ENCODE data around the gene PAIP1.
"Not testable (repeated sequence)": the region's sequence is repeated elsewhere in the genome, so short reads cannot be mapped to it uniquely, and the experiment has no call there.

Gene PAIP1, protein sequence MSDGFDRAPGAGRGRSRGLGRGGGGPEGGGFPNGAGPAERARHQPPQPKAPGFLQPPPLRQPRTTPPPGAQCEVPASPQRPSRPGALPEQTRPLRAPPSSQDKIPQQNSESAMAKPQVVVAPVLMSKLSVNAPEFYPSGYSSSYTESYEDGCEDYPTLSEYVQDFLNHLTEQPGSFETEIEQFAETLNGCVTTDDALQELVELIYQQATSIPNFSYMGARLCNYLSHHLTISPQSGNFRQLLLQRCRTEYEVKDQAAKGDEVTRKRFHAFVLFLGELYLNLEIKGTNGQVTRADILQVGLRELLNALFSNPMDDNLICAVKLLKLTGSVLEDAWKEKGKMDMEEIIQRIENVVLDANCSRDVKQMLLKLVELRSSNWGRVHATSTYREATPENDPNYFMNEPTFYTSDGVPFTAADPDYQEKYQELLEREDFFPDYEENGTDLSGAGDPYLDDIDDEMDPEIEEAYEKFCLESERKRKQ

DNA sequence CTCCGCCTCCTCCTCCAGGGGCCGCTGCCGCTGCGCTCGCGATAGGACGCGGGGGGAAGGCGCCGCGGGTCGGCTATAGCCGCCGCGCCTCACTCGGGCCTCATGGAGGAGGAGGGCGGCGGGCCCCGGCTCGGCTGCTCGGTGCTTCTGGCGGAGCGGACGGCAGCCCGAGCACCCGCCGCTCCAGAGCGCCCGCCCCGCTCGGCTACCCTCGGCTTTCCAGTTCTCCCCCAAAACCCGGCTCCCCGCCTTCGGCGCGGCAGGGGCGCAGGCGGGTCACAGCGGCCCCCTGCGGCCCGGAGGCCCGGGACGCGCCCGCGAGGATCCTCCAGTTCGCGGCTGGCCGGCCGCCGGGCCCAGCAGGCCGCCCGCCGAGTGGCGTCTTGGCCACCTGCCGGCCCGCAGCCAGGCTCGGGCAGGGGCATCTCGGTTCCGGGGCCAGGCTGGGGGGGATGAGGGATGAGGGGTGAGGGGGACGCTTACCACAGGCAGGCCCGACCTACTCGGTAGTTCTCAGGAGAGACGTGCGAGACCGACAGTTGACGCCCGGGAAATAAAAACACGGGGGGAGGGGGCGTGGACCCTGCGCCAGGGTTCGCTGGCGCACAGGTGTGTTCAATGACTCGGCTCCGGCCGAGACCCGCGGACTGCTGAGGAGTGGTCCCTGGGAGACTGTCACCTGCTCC is at the start of gene PAIP1:
TSS of gene PAIP1 (minus strand) at position 221 of the 686 bp plus-strand sequence. CDS start 231 bp downstream, outside the sequence.
- peak; percentile 84 for DNase-seq

DNA sequence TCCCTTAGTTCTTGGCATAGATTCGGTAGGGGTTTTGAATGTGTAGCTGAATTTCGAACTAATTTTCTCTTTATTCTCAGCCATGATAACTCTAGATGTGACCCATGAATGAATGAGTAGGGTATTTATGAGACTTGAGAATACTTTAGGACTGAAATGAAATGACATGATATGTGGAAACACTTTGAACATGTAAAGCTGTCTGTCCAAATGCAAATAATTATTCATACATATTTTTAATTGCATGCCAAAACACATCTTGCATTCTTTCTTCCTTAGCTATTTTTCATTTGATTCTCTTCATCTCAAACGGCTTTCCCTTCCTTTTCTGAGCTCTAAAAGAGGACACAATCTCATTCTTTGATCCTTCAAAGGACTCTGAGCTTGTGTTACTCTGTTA is 49.5 kb upstream of the PAIP1 start:
- DNase-seq = no peak

DNA sequence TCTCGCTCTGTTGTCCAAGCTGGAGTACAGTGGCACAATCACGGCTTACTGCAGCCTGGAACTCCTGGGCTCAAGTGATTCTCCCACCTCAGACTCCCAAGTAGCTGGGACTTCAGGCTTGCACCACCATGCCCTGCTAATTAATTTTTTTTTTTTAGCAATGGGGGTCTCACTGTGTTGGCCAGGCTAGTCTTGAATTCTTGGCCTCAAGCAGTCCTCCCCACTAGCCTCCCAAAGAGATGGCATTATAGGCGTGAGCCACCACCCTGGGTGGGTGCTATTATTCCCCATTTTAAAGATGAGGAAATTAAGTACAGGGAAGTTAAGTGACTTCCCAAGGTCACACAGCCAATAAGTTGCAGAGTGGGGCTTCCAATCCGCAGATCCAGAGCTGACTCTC is 47.8 kb upstream of the PAIP1 start:
- DNase-seq = no peak

DNA sequence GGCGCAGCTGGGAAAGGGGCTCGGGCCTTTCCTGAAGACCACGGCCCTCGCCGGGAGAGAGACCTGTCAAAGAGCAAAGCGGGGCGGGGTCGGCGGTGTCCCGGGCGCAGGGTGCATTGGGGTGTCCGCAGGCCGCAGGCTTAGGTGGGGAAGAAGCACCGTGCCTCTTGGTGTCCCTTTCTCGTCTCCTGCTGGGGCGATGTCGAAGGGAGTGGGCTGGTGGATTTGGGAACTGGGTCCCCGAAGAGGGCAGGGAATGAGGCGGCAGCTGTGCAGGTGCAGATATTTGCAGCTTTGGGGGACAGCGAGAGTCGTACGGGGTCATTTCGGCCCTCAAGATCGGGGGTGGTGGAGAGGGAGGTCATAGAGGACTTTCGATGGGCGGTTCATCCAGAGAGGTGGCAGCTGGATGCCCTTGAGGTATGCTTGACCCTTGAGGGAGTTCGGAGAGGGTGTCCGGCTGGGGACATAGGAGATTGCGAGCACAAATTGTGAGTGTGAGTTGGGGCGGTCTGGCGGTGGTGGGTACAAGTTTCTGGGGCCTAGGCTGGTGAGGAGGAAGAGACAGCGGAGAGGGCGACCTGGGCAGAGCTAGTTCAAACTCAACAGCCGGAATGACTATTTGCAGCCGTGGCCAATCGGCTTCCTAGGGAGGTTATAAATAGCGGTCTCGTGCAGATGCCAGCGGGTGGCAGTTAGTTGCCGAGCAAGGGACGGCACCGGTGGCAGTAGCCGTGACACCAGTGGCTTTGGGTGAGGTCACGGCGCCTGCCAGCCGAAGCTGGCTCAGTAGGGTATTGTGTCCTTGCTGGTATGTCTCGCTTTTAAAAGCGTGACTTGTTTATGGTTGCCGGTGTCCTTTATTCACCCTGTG is 46.7 kb upstream of the PAIP1 start:
- peak; percentile 92 for DNase-seq

DNA sequence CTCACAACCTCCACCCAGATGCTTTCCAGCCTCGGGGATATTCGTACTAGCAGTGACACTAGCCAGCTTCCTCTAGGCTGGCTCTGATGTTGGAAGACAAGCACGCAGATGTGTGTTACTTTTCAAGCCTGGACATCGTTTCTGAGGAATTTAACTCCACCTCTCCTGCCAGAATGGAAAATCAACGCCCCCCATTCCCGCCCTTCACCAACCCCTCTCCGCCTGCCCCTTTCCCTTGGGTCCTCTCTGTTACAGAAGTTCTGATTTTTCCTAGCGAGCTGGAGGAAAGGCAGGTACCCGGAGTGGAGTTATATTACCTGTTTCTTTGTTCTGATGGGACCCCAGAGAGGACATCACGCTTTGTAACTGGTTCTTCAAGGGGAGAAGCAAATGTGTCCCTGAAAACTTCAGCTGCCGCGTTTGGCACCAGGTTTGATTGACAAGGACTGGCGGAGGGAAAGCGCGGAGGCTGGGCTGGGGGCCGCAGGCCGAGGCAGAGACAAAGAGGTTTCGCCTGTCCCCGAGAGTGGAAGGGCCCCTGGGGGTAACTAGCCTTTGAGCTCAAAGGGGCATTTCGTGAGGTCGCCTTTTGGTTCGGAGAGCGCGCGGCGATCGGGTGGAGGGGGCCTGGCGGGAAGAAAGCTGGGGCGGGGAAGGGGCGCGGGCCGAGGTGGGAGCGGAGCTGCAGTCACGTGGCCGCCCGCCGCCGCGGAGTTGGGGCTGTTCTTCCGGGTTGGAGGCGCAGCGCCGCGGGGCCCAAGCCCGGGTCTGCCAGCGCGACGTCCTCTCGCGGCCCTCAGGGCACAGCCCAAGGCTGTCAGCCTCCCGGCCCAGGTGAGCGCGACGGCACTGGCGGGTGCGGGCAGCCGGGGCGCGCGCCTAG is 45.8 kb upstream of the PAIP1 start, which contains the start of gene NNT:
TSS of gene NNT (plus strand) at position 720 of the 883 bp plus-strand sequence. CDS start 6,016 bp downstream, outside the sequence.
- DNase-seq = peak; percentile 93

DNA sequence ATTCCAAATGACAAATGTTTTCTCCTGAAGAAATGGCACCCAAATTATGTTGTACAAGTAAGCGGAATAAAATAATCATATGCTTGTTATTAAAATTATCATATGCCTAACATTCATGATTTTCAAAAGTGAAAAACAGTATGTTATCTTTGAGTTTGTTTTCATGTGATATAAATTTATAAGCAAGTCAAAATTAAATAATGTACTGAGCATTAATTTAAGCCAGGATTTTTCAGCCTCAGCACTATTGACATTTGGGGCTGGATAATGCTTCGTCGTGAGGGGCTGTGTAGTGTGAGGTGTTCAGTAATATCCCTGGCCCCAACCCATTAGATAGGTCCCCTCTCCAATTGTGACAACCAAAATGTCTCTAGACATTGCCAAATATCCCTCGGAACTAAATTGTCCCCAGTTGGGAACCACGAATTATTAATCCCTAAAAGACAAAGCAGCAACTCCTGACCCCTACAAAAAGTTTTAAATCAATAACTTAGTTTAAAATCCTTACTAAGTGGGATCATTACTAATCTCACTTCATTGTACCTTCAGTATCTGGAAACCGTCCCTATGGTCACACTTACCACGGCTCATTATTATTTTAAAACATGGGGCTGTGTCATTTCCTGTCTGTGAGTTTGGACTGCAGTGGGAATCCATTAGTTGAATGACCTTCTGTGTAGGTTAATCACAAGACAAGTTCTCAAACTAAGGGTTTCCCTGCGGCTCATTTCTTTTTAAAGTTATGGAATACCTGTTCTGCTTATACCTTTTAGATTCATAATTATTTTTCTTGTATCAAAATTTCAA is 44.8 kb upstream of the PAIP1 start:
- DNase-seq = peak; percentile 75

DNA sequence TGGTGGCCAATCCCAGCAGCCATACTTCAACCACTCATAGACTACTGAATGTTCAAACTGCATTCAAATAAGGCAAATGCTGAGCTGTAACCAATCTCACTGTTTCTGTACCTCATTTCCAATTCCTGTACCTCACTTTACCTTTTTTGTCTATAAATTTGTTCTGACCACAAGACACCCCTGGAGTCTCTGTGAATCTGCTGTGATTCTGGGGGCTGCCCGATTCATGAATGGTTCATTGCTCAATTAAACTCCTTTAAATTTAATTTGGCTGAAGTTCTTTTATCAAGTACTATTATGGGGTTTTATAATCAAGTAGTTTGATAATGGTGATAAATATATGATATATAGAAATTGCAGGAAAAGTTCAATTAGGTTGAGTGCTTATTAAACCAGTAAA is 42.0 kb upstream of the PAIP1 start:
- not testable (repeated sequence) for DNase-seq

DNA sequence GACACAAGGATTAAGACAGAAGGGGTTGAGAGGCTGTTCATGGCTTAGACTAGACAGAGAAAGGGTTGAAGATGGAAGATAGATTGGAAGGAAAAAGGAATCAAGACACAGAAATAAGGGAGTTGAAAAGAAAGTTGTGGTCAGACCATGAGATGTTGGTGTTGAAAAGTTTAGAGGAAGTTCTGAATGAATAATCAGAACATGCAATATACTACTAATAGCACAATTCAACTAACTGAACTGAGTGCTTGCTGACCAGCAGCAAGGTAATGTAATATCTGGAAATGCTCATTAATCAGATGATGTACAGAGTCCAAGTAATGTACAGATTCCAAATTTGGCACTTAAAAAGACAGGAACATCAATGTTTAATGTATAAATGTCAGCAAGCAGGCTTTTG is 35.5 kb upstream of the PAIP1 start:
- no peak for DNase-seq

DNA sequence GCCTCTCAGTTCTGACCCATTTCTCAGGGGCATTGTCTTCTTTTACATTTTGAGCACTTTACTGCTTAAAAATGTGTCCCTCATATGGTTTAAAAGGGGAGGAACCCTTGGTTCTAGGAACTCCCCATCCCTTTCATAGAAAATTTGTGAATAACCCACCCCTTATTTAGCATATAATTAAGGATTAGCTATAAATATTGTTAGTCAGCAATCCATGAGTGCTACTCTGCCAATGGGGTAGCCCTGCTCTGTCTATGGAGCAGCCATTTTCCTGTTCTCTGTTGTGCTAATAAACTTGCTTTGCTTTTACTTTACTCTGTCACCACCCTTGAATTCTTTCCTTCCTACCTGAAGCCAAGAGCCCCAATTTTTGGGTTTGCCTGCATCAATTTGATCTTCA is 33.8 kb upstream of the PAIP1 start:
- DNase-seq = no peak

DNA sequence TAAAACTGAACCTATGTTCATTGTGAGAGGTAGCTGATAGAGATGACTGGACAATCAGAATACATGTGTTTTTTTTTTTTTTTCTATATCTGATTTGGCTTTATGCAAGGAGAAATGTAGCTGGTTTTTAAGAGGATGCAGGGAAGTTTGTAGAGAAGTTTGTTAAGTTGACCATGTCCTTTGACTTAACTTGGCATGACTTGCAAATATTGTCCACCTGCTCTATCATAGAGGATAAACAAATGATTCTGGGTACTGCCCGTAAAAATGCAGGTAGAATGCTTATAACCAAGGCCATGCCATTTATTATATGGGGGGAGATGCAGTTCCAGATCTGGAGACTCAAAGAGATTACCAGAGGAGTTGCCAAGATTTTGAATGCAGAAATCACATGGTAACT is 32.4 kb upstream of the PAIP1 start:
- no peak for DNase-seq

DNA sequence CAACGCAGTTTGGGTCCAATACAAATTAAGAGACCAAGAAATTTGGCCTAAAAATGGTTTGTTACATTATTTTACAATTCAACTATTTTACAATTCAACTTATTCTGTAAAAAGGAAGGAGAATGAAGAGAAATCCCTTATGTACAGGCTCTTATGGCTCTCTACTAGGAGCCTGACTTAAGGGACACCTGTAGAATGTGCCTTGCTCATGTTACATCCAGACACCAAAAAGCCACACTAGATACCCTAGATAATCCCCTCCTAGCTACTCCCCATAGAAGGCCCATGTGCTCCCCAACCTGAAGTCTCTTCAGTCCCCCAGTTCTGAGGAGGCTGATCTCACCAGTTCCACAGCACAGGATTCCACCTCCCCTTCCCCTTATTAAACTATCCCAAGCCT is 32.0 kb upstream of the PAIP1 start:
- DNase-seq = no peak

DNA sequence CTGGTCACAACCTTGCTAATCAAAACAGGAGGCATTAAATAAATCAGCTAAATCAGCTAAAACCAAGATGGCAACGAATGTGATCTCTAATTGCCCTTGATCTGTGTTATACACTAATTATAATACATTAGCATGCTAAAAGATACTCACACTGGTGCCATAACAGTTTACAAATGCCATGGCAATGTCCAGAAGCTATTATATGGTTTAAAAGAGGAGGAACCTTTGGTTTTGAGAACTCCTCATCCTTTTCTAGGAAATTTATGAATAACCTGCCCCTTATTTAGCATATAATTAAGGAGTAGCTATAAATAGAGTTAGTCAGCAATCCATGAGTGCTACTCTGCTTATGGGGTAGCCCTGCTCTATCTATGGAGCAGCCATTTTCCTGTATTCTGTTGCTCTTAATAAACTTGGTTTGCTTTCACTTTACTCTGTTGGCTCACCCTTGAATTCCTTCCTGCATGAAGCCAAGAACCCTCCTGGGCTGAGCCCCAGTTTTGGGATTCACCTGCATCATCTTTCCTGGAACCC is 27.4 kb upstream of the PAIP1 start:
- no peak for DNase-seq

DNA sequence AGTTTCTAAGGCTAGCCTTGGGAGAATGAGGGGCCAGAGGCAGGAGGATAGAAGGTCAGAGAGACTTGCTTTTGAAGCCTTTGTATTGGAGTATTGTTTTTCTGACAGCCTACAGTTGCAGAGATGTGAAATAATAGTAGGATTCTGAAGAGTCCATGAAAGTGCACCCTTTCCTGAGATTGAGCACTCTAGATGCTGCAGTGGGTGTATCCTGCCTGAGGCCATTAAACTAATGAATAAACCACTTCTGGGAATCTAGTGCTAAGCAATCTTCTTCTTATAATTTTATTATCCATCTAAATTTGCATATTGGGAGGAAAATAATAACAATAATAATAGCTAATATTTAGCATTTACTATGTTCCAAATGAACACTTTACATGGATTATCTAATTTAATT is 26.8 kb upstream of the PAIP1 start:
- DNase-seq = no peak

DNA sequence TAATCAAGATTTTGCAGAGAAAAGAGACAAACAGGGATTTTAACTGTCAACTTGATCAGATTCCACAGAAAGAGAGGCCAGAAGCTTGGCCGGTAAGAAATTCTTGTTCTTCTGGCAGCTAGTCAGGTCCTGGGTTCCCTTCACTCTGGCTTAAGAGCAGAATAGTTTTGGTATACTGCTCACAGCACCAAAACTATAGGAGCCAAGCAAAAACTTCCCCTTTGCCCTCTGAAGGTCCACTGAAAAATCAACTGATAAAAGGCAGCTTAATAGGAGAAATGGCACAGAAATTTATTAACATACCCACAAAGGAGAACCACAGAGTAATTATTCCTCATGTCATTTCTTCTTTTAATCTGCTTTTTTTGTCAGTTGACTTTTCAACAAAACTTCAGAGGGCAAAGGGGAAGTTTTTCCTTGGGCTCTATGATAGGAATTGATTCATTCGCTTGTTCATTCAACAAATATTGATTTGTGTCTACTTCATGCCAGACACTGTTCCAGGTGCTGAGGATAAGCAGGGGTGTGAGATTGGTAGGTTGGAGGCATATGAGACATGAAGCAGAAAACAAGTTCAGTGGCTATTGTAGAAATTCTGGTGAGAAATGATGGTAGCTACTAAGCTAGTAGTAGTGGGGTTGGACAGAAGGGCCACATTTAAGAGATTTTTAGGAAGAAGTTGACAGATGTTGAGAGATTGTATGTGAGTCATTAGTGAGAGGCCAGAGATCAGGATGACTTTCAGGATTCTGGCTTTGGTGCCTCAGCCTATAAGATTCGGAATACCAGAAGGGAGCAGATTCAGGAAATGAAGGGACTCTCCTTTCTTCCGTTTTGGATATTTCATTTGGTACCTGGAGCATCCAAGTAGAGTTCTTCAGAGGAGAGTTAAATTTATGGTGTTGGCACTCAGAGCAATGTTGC is 25.5 kb upstream of the PAIP1 start:
- no peak for DNase-seq

DNA sequence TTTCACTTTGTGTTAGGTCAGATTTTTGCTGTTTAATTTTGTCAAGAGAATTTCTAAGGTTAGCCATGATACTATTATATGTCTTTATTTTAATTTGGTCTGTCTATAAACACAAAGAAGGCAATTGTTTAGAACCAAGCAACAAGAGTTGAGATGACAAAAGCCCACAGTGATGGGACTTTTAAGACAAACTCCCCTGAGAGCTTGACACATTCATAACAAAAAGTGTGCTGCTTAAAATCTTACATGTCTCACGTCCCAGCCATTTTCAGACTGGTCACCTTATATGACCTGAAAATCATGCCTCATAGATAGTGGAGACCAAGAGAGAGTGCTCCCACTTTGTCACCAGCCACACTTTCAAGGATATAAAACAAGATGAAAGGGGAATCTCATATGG is 24.5 kb upstream of the PAIP1 start:
- no peak for DNase-seq

DNA sequence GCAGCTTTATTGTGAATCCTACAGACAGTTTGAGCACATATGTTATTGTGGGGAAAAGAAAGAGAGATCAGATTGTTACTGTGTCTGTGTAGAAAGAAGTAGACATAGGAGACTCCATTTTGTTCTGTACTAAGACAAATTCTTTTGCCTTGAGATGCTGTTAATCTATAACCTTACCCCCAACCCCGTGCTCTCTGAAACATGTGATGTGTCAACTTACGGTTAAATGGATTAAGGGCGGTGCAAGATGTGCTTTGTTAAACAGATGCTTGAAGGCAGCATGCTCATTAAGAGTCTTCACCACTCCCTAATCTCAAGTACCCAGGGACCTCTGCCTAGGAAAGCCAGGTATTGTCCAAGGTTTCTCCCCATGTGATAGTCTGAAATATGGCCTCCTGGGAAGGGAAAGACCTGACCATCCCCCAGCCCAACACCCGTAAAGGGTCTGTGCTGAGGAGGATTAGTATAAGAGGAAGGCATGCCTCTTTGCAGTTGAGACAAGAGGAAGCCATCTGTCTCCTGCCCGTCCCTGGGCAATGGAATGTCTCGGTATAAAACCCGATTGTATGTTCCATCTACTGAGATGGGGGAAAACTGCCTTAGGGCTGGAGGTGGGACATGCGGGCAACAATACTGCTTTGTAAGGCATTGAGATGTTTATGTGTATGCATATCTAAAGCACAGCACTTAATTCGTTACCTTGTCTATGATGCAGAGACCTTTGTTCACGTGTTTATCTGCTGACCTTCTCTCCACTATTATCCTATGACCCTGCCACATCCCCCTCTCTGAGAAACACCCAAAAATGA is 23.7 kb upstream of the PAIP1 start:
- DNase-seq = not testable (repeated sequence)

DNA sequence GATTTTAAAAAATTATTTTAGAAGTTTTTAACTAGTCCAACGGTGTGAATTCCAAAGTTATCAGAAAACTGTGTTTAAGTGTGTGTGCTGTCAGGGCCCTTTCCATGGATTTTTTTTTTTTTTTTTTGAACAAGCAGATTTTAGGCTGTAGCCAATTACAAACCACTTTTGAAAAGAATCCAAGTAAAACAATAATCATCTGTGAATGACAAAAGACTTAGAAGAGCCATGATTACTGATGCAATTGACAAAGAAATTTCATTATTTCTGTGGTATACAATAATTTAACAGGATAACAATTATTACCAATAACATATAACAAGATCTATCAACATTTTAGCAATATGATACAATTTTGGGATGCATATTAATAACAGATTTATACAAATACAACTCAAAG is 16.2 kb upstream of the PAIP1 start:
- no peak for DNase-seq

DNA sequence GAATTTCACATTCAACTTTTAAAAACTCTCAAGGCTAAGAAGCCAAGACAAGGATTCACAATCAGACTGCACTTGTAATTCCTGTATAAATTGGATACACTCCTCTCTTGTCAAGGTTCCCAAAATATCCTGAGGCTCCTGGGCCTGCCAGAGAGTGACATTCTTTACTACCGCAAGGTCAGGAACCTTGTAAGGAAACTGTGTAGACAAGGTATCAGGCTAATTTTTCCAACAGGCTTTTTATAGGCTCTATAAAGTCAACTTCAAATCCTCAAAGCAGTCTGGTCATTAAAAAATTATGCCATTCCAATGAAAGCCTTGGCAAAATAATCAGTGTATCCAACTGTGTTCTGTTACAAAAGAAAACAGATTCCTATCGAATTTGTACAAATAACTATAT is 15.5 kb upstream of the PAIP1 start:
- DNase-seq = no peak

DNA sequence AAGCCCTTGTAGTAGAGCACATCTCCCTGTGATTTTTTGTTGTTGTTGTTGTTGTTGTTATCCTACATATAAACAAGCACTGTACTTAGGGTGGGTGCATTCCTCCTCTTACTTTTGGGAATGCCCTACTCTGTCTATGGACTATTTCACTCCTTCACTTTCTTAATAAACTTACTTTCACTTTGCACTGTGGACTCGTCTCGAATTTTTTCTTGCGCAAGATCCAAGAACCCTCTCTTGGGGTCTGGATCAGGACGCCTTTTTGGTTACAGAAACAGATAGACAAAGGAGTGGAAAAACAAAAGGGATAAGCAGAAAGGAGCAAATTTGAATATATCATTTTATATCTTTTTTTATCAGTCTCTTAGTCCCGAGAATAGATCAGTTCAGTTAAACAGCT is 14.4 kb upstream of the PAIP1 start:
- DNase-seq = no peak
